WI38 (cell line): ENCODE measurements around the gene IARS2.
"Not testable (repeated sequence)": the region's sequence is repeated elsewhere in the genome, so short reads cannot be mapped to it uniquely, and the experiment has no call there.

Experiments used
- H3K4me3 ChIP-seq: 2 replicates; pipeline ENCODE4 v1.5.1; 2011; ENCODE audit warnings: low read depth, mild to moderate bottlenecking, control low read depth, low read length
- CTCF ChIP-seq: IDR thresholded peaks from 2 replicates; pipeline ENCODE4 v1.5.1; 2012; ENCODE audit warnings: low read depth, mild to moderate bottlenecking, control low read depth, low read length

Gene IARS2

GRCh38 chr1:220139966-220140365, 46.0 kb downstream of the IARS2 start:
- TF ChIP-seq CTCF, result no peak
- no peak overlapping the region for H3K4me3 ChIP-seq

GRCh38 chr1:220144051-220144450, 50.1 kb downstream of the IARS2 start:
- H3K4me3 ChIP-seq, result no peak overlapping the region
- no peak for TF ChIP-seq CTCF

- H3K4me3 ChIP-seq, result no peak overlapping the region
- TF ChIP-seq CTCF, result no peak
Measured at GRCh38 chr1:220149742-220150141, 55.8 kb downstream of the IARS2 start.

- no peak overlapping the region for H3K4me3 ChIP-seq
- TF ChIP-seq CTCF, result no peak
Measured at GRCh38 chr1:220151454-220151853, 57.5 kb downstream of the IARS2 start.

- no peak overlapping the region for H3K4me3 ChIP-seq
- no peak for TF ChIP-seq CTCF
Measured at GRCh38 chr1:220153147-220153546, 59.2 kb downstream of the IARS2 start.

GRCh38 chr1:220156620-220157146, 62.8 kb downstream of the IARS2 start:
- no peak for TF ChIP-seq CTCF
- H3K4me3 ChIP-seq, result no peak overlapping the region

- no peak for TF ChIP-seq CTCF
- H3K4me3 ChIP-seq, result no peak overlapping the region
Measured at GRCh38 chr1:220157738-220158137, 63.8 kb downstream of the IARS2 start.

GRCh38 chr1:220158530-220158929, 64.6 kb downstream of the IARS2 start:
- not testable (repeated sequence) for H3K4me3 ChIP-seq
